ENCODE data around the gene KDM8. TPM values are rescaled to one million over a fixed set of nuclear protein-coding genes. Genes with fewer than 3 reads are reported as not detected.
A peak's percentile ranks its signal among the peaks of the same experiment; 100 is the strongest.

The KDM8 gene
- polyA plus RNA-seq, 3 donors, result 0.40 to 3.3 (median 1.5) TPM

GRCh38 chr16:27239906-27240655 is 36.8 kb downstream of the KDM8 start:
- Histone ChIP-seq H4K20me1 (ENCODE audit: insufficient read depth, low read length) (no peaks in the 10 kb centered on the region), H3K79me2 (ENCODE audit: insufficient read depth, low read length) (peaks cover 13% of the 10 kb centered on the region), H3K9me3 (replicated peaks in 1 of 2; ENCODE audit: control insufficient read depth in 1 of 2, insufficient read depth in 1 of 2, low read length in 2 of 2) (no peaks in the 10 kb centered on the region), H2AFZ (ENCODE audit: insufficient read depth, low read depth, low read length, poor library complexity, severe bottlenecking) (no peak overlapping the region), H3K27me3 (ENCODE audit: control insufficient read depth in 2 of 2, insufficient read depth in 2 of 2, low read length in 2 of 2) (no peaks in the 10 kb centered on the region), H3K4me2 (replicated peaks; ENCODE audit: extremely low read depth, low read length, poor library complexity, severe bottlenecking) (no peak overlapping the region), H3K9ac (ENCODE audit: insufficient read depth, low read length, poor library complexity, severe bottlenecking) (no peak overlapping the region), H3K36me3 (replicated peaks in 1 of 2; ENCODE audit: control insufficient read depth in 1 of 2, insufficient read depth in 2 of 2, low read length in 2 of 2) (peaks cover 0 to under 1% of the 10 kb centered on the region in 2 donors), H3K4me1 (ENCODE audit: control insufficient read depth in 1 of 2, insufficient read depth in 2 of 2, low read length in 2 of 2) (peaks cover 53 to 72% of the 10 kb centered on the region in 2 donors), H3K4me3 (replicated peaks in 1 of 3; ENCODE audit: low read depth in 2 of 3, low read length in 3 of 3) (no peak overlapping the region), H3K27ac (ENCODE audit: low read depth in 1 of 2, low read length in 2 of 2) (no peak overlapping the region)
- no peak for TF ChIP-seq CTCF (IDR thresholded peaks at IDR 0.05)
- Mint-ChIP-seq H3K9me3 (no peaks in the 10 kb centered on the region), H3K36me3 (peaks cover 22 to 26% of the 10 kb centered on the region in 2 donors), H3K27me3 (ENCODE audit: low read depth in 3 of 3) (peaks cover 0 to 5% (median 2%) of the 10 kb centered on the region in 3 donors), H3K4me3 (no peak overlapping the region), H3K27ac (peak overlapping the region in 1 of 7 donors; percentile 6), H3K4me1 (peaks cover 64% of the 10 kb centered on the region)
- DNase-seq, result no peak
- intact Hi-C loops (cut with micrococcal nuclease), result loop anchor here (5.0 kb wide), 3 partner anchors 77 to 217 kb away; no protein-coding TSS in a partner anchor
- 94% methylated on average over 7 of the region's 9 CpGs for WGBS (ENCODE audit: insufficient coverage)

- H3K4me3 ChIP-seq (replicated peaks in 1 of 3; ENCODE audit: low read depth in 2 of 3, low read length in 3 of 3), result no peak overlapping the region
- no peaks in the 10 kb centered on the region for H3K27me3 ChIP-seq (ENCODE audit: control insufficient read depth in 2 of 2, insufficient read depth in 2 of 2, low read length in 2 of 2)
- H3K9ac ChIP-seq (ENCODE audit: insufficient read depth, low read length, poor library complexity, severe bottlenecking), result no peak overlapping the region
- H2AFZ ChIP-seq (ENCODE audit: insufficient read depth, low read depth, low read length, poor library complexity, severe bottlenecking), result no peak overlapping the region
- Mint-ChIP-seq H3K4me1 (peaks cover 60% of the 10 kb centered on the region), H3K27me3 (ENCODE audit: low read depth in 3 of 3) (peaks cover 0 to 5% (median 2%) of the 10 kb centered on the region in 3 donors), H3K27ac (peak overlapping the region in 2 of 7 donors; percentile 6 to 59), H3K4me3 (no peak overlapping the region), H3K9me3 (no peaks in the 10 kb centered on the region), H3K36me3 (peaks cover 31 to 34% of the 10 kb centered on the region in 2 donors)
- no peak for TF ChIP-seq CTCF (IDR thresholded peaks at IDR 0.05)
- H4K20me1 ChIP-seq (ENCODE audit: insufficient read depth, low read length), result no peaks in the 10 kb centered on the region
- H3K9me3 ChIP-seq (replicated peaks in 1 of 2; ENCODE audit: control insufficient read depth in 1 of 2, insufficient read depth in 1 of 2, low read length in 2 of 2), result no peaks in the 10 kb centered on the region
- H3K79me2 ChIP-seq (ENCODE audit: insufficient read depth, low read length), result peaks cover 22% of the 10 kb centered on the region
- H3K4me1 ChIP-seq (ENCODE audit: control insufficient read depth in 1 of 2, insufficient read depth in 2 of 2, low read length in 2 of 2), result peaks cover 46 to 65% of the 10 kb centered on the region in 2 donors
- no peak overlapping the region for H3K27ac ChIP-seq (ENCODE audit: low read depth in 1 of 2, low read length in 2 of 2)
- intact Hi-C loops (cut with micrococcal nuclease), result no loop called here
- peaks cover 0 to 6% of the 10 kb centered on the region in 2 donors for H3K36me3 ChIP-seq (replicated peaks in 1 of 2; ENCODE audit: control insufficient read depth in 1 of 2, insufficient read depth in 2 of 2, low read length in 2 of 2)
- H3K4me2 ChIP-seq (replicated peaks; ENCODE audit: extremely low read depth, low read length, poor library complexity, severe bottlenecking), result no peak overlapping the region
- WGBS (ENCODE audit: insufficient coverage), result 100% methylated on average over 4 of the region's 6 CpGs
- no peak for DNase-seq
Measured at GRCh38 chr16:27240948-27241531, 37.7 kb downstream of the KDM8 start.
